GM21576 (cell line): ENCODE measurements around the gene ZSCAN10.
A peak's percentile ranks its signal among the peaks of the same experiment; 100 is the strongest.
"Not testable (repeated sequence)": the region's sequence is repeated elsewhere in the genome, so short reads cannot be mapped to it uniquely, and the experiment has no call there.

Source experiments
- ATAC-seq: cut with Tn5 transposase; IDR thresholded peaks from one replicate; pipeline ENCODE4 v1.9.1; 2021; ENCODE audit warnings: mild to moderate bottlenecking, moderate library complexity; ENCODE audit not compliant: unreplicated experiment

Gene ZSCAN10

GRCh38 chr16:3086596-3087242 is 12.4 kb downstream of the ZSCAN10 start:
- ATAC-seq: no peak

GRCh38 chr16:3085868-3086595 is 13.1 kb downstream of the ZSCAN10 start:
- no peak for ATAC-seq

- no peak for ATAC-seq
Measured at GRCh38 chr16:3084969-3085670, 14.0 kb downstream of the ZSCAN10 start.

GRCh38 chr16:3084491-3084890 is 14.6 kb downstream of the ZSCAN10 start:
- no peak for ATAC-seq

GRCh38 chr16:3083408-3083807 is 15.7 kb downstream of the ZSCAN10 start:
- not testable (repeated sequence) for ATAC-seq

GRCh38 chr16:3081957-3082356 is 17.1 kb downstream of the ZSCAN10 start:
- ATAC-seq: not testable (repeated sequence)

- ATAC-seq: no peak
Measured at GRCh38 chr16:3080024-3080423, 19.1 kb downstream of the ZSCAN10 start.

GRCh38 chr16:3076577-3076976 is 22.5 kb downstream of the ZSCAN10 start:
- no peak for ATAC-seq

GRCh38 chr16:3075946-3076345 is 23.1 kb downstream of the ZSCAN10 start:
- not testable (repeated sequence) for ATAC-seq

- no peak for ATAC-seq
Measured at GRCh38 chr16:3075523-3075915, 23.6 kb downstream of the ZSCAN10 start.

- peak; percentile 67 for ATAC-seq
Measured at GRCh38 chr16:3074860-3075522, 24.1 kb downstream of the ZSCAN10 start.

GRCh38 chr16:3073448-3073847 is 25.6 kb downstream of the ZSCAN10 start:
- no peak for ATAC-seq

- not testable (repeated sequence) for ATAC-seq
Measured at GRCh38 chr16:3072576-3073263, 26.4 kb downstream of the ZSCAN10 start.

GRCh38 chr16:3072148-3072547 is 26.9 kb downstream of the ZSCAN10 start:
- not testable (repeated sequence) for ATAC-seq

- no peak for ATAC-seq
Measured at GRCh38 chr16:3071655-3072054, 27.4 kb downstream of the ZSCAN10 start.

GRCh38 chr16:3070608-3071111 is 28.4 kb downstream of the ZSCAN10 start:
- no peak for ATAC-seq

- ATAC-seq: not testable (repeated sequence)
Measured at GRCh38 chr16:3069146-3069545, 29.9 kb downstream of the ZSCAN10 start.

- ATAC-seq: no peak
Measured at GRCh38 chr16:3068487-3068886, 30.6 kb downstream of the ZSCAN10 start.

GRCh38 chr16:3066440-3066748 is 32.7 kb downstream of the ZSCAN10 start:
- no peak for ATAC-seq

GRCh38 chr16:3065742-3066439 is 33.2 kb downstream of the ZSCAN10 start:
- ATAC-seq: no peak
